ENCODE data around the gene ATP5F1A. TPM values are rescaled to one million over a fixed set of nuclear protein-coding genes. Genes with fewer than 3 reads are reported as not detected.

Gene ATP5F1A
- total RNA-seq, 1 experiment from 2014 or later: 349 TPM

DNA sequence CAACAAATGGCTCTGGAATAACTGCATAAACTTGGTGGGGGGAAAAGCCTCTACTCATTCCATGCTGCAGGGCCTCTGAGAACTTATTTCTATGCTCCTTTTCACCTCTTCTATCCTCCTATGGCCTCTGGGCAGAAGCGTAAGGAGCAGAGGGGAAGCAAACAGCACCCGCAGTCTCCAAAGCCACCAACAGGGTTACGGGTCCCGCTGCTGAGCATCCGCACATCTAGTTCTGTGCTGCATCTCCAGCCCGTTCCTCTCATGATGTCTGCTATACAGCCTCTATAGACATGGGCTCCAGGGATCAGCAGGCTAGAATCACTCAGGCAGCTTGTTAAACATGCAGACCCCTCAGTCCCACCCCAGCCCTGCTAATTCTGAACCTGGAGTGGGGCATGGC lies 52.0 kb downstream of the ATP5F1A start:
- no peak for DNase-seq
- H3K9me3 ChIP-seq: no peaks in the 10 kb centered on the region
- TF ChIP-seq, protein P1, sequence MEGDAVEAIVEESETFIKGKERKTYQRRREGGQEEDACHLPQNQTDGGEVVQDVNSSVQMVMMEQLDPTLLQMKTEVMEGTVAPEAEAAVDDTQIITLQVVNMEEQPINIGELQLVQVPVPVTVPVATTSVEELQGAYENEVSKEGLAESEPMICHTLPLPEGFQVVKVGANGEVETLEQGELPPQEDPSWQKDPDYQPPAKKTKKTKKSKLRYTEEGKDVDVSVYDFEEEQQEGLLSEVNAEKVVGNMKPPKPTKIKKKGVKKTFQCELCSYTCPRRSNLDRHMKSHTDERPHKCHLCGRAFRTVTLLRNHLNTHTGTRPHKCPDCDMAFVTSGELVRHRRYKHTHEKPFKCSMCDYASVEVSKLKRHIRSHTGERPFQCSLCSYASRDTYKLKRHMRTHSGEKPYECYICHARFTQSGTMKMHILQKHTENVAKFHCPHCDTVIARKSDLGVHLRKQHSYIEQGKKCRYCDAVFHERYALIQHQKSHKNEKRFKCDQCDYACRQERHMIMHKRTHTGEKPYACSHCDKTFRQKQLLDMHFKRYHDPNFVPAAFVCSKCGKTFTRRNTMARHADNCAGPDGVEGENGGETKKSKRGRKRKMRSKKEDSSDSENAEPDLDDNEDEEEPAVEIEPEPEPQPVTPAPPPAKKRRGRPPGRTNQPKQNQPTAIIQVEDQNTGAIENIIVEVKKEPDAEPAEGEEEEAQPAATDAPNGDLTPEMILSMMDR (IDR thresholded peaks at IDR 0.05; ENCODE audit: insufficient read depth in 1 of 2, low read depth in 1 of 2, low read length in 1 of 2, severe bottlenecking in 1 of 2, unreplicated experiment in 1 of 2): no peak
- no peak overlapping the region for H3K4me3 ChIP-seq (ENCODE audit: low read depth, low read length)
- H3K36me3 ChIP-seq (ENCODE audit: control insufficient read depth, insufficient read depth, low read length): no peaks in the 10 kb centered on the region
- Mint-ChIP-seq H3K36me3 (ENCODE audit: insufficient read depth, unreplicated experiment) (no peaks in the 10 kb centered on the region), H3K4me3 (ENCODE audit: unreplicated experiment) (no peak overlapping the region), H3K4me1 (ENCODE audit: low read depth, unreplicated experiment) (peaks cover 6% of the 10 kb centered on the region), H3K9me3 (ENCODE audit: unreplicated experiment) (no peaks in the 10 kb centered on the region), H3K27me3 (ENCODE audit: insufficient read depth, unreplicated experiment) (no peaks in the 10 kb centered on the region), H3K27ac (ENCODE audit: unreplicated experiment) (no peak overlapping the region)
- POLR2A ChIA-PET: no interaction called here
- CTCF ChIA-PET: no interaction called here
- intact Hi-C loops (cut with micrococcal nuclease; ENCODE audit: unreplicated experiment): no loop called here
- no TSS peak for BruUV-seq (replicated peaks)
- no peaks in the 10 kb centered on the region for H3K4me1 ChIP-seq
- no peaks in the 10 kb centered on the region for H3K27me3 ChIP-seq (replicated peaks; ENCODE audit: control insufficient read depth, insufficient read depth, low read length)

DNA sequence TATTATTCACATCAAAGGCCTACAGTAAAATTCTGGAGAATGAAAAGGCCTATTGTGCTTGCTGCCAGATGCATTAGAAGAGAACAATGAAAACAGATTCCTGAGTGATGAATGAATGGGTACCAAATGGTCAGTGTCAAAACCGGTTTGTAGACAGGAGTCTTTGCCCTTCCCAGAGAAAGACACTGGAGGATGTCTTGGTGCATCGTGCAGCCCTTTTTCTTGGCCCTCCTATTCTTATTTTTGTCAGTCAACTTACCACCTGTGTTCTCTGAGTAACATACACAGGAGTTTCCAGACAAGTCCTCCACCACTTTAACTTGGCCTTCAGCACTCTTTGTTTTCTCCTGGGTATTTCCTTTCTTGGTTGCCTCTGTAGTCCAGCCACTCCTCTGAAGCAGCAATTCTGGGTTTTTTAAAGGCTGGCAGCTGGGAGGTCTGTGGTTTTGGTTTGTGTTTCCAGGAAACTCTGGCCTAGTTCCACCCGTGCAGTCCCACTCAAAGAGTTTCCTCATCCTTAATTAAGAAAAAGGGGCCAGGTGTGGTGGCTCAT lies 55.4 kb downstream of the ATP5F1A start:
- POLR2A ChIA-PET: no interaction called here
- H3K4me1 ChIP-seq: no peaks in the 10 kb centered on the region

DNA sequence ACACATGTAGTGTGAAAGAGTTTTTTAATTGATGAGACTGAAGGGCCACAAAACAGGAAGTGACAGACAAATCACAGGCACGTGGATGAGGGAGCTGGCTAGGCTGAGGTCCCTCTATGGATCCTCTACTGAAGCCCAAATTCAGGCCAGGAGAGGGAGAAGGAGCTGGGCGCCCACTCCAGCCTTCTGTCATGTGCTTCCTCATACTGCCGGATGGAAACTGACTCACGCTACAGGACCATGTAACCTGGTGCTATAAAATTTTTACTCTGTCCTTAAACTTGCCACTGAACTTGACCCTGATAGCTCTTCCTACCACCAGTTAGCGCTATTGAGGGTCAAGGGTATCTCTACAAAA lies 57.4 kb downstream of the ATP5F1A start:
- ChIA-PET POLR2A (no interaction called here), CTCF (interaction anchor here (1.3 kb wide), 1 partner anchor 33 kb away, joined by 5 read pairs; no protein-coding TSS in a partner anchor)
- Mint-ChIP-seq H3K27me3 (ENCODE audit: insufficient read depth, unreplicated experiment) (no peaks in the 10 kb centered on the region), H3K27ac (ENCODE audit: unreplicated experiment) (peak overlapping the region; percentile 45), H3K36me3 (ENCODE audit: insufficient read depth, unreplicated experiment) (peaks cover 7% of the 10 kb centered on the region), H3K4me1 (ENCODE audit: low read depth, unreplicated experiment) (peaks cover 6% of the 10 kb centered on the region), H3K9me3 (ENCODE audit: unreplicated experiment) (no peaks in the 10 kb centered on the region), H3K4me3 (ENCODE audit: unreplicated experiment) (no peak overlapping the region)
- H3K27me3 ChIP-seq (replicated peaks; ENCODE audit: control insufficient read depth, insufficient read depth, low read length): no peaks in the 10 kb centered on the region
- H3K4me1 ChIP-seq: no peaks in the 10 kb centered on the region
- intact Hi-C loops (cut with micrococcal nuclease; ENCODE audit: unreplicated experiment): no loop called here
- no peak overlapping the region for H3K4me3 ChIP-seq (ENCODE audit: low read depth, low read length)
- TF ChIP-seq, protein P1 (IDR thresholded peaks at IDR 0.05; ENCODE audit: insufficient read depth in 1 of 2, low read depth in 1 of 2, low read length in 1 of 2, severe bottlenecking in 1 of 2, unreplicated experiment in 1 of 2): no peak
- H3K36me3 ChIP-seq (ENCODE audit: control insufficient read depth, insufficient read depth, low read length): no peaks in the 10 kb centered on the region
- H3K9me3 ChIP-seq: no peaks in the 10 kb centered on the region
- no TSS peak for BruUV-seq (replicated peaks)
- no peak for DNase-seq

More for the DNA sequence above, 55.4 kb downstream of the ATP5F1A start:
- DNase-seq: no peak
- Mint-ChIP-seq H3K36me3 (ENCODE audit: insufficient read depth, unreplicated experiment) (peaks cover 7% of the 10 kb centered on the region), H3K4me3 (ENCODE audit: unreplicated experiment) (no peak overlapping the region), H3K27me3 (ENCODE audit: insufficient read depth, unreplicated experiment) (no peaks in the 10 kb centered on the region), H3K9me3 (ENCODE audit: unreplicated experiment) (no peaks in the 10 kb centered on the region), H3K4me1 (ENCODE audit: low read depth, unreplicated experiment) (peaks cover 6% of the 10 kb centered on the region), H3K27ac (ENCODE audit: unreplicated experiment) (peak overlapping the region; percentile 4)
- Histone ChIP-seq H3K9me3 (no peaks in the 10 kb centered on the region), H3K36me3 (ENCODE audit: control insufficient read depth, insufficient read depth, low read length) (no peaks in the 10 kb centered on the region), H3K4me3 (ENCODE audit: low read depth, low read length) (no peak overlapping the region), H3K27me3 (replicated peaks; ENCODE audit: control insufficient read depth, insufficient read depth, low read length) (no peaks in the 10 kb centered on the region)
- TF ChIP-seq, protein P1 (IDR thresholded peaks at IDR 0.05; ENCODE audit: insufficient read depth in 1 of 2, low read depth in 1 of 2, low read length in 1 of 2, severe bottlenecking in 1 of 2, unreplicated experiment in 1 of 2): no peak
- no TSS peak for BruUV-seq (replicated peaks)
- CTCF ChIA-PET: no interaction called here
- intact Hi-C loops (cut with micrococcal nuclease; ENCODE audit: unreplicated experiment): no loop called here
